Mammary epithelial cell (primary cell): Measurements from ENCODE around the gene PLEKHG1.

Source experiments
- CTCF ChIP-seq, 2 donors: IDR thresholded peaks in 1 of 2; conservative IDR thresholded peaks in 1 of 2; 2 replicates each; pipeline ENCODE4 v1.5.1; 2011 to 2012; ENCODE audit warnings: inconsistent platforms in 2 of 2, low read length in 2 of 2, mild to moderate bottlenecking in 2 of 2, control low read depth in 1 of 2, low read depth in 1 of 2; ENCODE audit not compliant: insufficient read depth in 1 of 2; ENCODE audit errors: extremely low read depth in 1 of 2
- EZH2 ChIP-seq: IDR thresholded peaks from 2 replicates; pipeline ENCODE4 v1.6.1; 2012; ENCODE audit warnings: low read length, inconsistent platforms, borderline replicate concordance

DNA sequence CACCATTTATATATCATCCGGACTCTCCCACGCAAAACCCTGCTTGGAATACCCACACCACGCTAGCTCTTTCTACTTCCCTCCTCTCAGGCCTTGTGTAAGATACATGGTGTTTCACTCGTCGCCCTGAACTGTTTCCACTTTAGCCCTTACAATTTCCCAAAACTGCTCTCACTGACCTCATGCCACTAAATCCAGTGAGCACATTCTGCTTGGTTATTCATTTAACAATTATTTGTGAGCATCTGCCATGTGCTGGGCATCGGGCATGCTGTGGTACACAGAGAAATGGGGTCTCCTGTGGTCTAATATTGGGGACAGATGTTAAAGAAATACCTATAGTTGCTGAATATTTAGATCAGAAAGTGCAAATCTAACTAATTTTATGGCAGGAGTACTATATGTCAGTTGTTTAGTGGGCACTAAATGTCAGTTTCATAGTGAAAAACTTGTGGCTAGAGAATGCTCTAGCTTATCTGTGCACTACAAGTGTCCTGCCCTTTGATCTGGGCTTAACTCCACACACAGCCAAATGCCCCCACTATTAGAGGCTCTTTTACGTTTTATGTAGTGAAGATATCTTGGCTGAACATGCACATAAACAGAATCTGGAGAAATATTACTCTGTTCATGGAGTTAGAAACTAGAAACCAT, 41.0 kb downstream of the PLEKHG1 start:
- TF ChIP-seq CTCF (conservative IDR thresholded peaks at IDR 0.05 in 1 of 2, IDR thresholded peaks at IDR 0.05 in 1 of 2; ENCODE audit: extremely low read depth in 1 of 2, insufficient read depth in 1 of 2, low read depth in 1 of 2, low read length in 2 of 2): no peak
- no peak for TF ChIP-seq EZH2
